Epithelial cell of proximal tubule (primary cell): ENCODE data around the gene TMEM115. TPM values are rescaled to one million over a fixed set of nuclear protein-coding genes. Genes with fewer than 3 reads are reported as not detected.

Experiments
- DNase-seq: peaks from one replicate; pipeline ENCODE4 v3.0.0-alpha.2; 2011; ENCODE audit warnings: low read depth
- H3K4me3 ChIP-seq: 2 replicates; pipeline ENCODE4 v1.5.1; 2011; ENCODE audit warnings: low read depth, mild to moderate bottlenecking, low read length
- total RNA-seq: library from RNA; depleted of rRNA; stranded (reverse); fragments of >200 nt; gene quantifications from 2 replicates; pipeline ENCODE4 v1.2.3, GENCODE V29; 2015
- TF ChIP-seq, protein P1 (sequence below): conservative IDR thresholded peaks from 2 replicates; pipeline ENCODE4 v1.5.1; 2012; ENCODE audit warnings: low read depth, mild to moderate bottlenecking, low read length

Gene TMEM115
- total RNA-seq, 1 donor from 2014 or later, result 54.6 TPM

DNA sequence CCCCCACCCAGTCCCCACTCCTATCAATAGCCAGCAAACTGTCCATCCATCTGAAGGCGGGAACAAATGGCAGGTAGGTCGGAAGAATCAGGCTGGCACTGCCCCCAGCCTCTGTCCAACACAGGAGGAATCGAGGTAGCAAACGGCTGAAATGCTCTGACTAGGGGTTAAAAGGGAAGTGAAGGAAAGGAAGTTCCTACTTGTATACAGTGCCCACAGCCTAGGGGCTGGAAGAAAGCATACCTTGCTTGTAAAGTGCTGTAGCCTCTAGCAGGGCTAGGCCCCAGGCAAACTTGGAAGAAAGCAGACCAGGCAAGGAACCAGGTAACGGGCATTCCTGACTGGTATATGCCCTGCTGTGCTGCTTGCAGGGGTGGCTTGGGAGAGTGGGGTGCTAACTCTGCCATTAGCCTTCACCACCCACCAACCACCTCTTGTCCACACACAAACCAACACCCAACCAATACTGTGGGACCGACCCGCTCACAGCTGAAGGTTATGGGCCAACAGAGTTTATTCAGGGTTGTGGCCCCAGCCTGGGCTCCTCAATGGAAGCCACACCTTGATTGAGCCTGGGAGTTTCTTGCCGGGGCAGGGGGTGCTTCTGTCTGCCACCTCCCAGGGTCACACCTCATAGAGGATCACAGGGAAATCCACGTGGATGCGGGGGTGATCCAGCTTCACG, 33.7 kb downstream of the TMEM115 start:
- no peak overlapping the region for H3K4me3 ChIP-seq
- DNase-seq, result no peak
- TF ChIP-seq, protein P1, sequence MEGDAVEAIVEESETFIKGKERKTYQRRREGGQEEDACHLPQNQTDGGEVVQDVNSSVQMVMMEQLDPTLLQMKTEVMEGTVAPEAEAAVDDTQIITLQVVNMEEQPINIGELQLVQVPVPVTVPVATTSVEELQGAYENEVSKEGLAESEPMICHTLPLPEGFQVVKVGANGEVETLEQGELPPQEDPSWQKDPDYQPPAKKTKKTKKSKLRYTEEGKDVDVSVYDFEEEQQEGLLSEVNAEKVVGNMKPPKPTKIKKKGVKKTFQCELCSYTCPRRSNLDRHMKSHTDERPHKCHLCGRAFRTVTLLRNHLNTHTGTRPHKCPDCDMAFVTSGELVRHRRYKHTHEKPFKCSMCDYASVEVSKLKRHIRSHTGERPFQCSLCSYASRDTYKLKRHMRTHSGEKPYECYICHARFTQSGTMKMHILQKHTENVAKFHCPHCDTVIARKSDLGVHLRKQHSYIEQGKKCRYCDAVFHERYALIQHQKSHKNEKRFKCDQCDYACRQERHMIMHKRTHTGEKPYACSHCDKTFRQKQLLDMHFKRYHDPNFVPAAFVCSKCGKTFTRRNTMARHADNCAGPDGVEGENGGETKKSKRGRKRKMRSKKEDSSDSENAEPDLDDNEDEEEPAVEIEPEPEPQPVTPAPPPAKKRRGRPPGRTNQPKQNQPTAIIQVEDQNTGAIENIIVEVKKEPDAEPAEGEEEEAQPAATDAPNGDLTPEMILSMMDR, result no peak

DNA sequence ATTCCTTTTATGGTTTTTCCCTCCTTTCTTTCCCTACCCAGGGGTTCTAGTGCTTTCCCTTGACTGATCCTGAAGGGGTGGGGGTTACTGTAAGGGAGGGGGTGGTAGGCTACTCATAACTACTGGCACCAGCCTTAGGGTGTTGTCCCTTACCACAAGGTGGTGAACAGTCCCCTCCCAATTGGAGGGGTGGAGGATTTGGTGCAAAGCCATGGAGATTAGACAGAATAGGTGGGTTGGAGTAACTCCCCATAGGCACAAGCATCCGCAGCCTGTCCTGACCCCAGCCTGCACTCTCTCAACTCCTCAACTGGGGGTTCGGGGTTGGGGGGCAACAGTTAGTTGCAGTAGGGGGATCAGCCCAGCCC, 34.2 kb downstream of the TMEM115 start:
- H3K4me3 ChIP-seq, result no peak overlapping the region
- DNase-seq, result no peak
- TF ChIP-seq, protein P1, result no peak

DNA sequence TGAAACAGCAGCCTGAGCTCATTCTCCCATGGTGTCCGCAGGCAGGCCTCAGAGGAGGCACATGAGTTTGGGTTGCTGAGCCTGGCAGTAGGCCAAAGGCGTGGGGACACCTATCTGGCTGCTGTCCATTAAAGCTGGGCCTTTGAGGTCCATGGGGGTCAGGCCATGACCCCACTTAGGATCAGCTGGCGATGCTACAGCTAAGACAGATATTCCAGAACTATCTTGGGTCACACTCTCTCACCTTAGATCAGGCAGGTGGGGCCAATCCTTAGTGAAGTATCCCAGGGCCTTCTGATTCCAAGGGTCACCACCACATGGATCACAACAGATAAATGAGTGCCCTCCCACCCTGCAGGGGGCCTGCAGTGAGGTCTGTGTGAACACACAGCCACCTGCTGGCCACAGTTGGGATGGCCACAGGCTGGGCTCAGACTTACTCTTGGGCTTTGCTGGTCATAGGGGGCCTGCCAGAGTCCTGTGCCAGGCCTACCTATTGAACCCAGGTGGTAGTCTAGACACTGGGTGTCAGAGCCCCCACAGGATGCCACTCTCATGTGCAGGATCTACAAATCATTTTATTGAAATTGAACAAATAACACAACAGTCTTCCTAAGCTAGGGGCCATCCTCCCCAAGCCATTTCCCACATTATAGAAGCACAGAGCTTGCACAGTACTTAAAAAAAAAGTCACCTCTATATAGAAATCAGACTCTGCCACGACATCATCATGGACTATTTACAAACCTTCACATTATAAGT, 34.8 kb downstream of the TMEM115 start:
- TF ChIP-seq, protein P1, result peak; percentile 90
- no peak overlapping the region for H3K4me3 ChIP-seq
- DNase-seq, result no peak

GRCh38 chr3:50323614-50324199, 35.6 kb downstream of the TMEM115 start:
- TF ChIP-seq, protein P1, result no peak
- no peak overlapping the region for H3K4me3 ChIP-seq
- no peak for DNase-seq

DNA sequence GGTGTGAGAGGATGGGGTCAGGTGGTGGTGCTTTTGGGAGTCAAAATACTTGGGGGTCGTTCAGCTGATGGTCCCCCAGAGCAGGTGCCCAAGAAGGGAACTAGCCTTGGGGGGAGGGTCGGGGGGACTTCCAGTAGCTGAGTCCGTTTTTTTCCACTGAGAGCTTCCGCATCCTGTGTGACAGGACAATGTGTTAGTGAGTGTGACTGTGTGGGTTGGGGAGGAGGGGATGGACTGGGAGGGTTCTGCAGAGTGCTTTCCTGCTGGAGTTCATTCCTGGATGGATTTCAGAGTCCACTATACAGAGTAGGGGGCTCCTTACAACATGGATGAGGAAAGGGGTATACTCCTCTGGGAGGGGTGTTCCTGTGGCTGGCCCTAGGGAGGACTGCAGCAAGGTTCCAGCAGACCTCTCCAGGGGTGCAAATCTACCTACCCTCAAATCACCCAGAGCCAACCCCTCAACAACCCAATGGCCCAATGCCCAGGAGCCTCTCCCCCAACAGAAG, 36.2 kb downstream of the TMEM115 start:
- DNase-seq, result no peak
- H3K4me3 ChIP-seq, result no peak overlapping the region
- TF ChIP-seq, protein P1, result no peak

DNA sequence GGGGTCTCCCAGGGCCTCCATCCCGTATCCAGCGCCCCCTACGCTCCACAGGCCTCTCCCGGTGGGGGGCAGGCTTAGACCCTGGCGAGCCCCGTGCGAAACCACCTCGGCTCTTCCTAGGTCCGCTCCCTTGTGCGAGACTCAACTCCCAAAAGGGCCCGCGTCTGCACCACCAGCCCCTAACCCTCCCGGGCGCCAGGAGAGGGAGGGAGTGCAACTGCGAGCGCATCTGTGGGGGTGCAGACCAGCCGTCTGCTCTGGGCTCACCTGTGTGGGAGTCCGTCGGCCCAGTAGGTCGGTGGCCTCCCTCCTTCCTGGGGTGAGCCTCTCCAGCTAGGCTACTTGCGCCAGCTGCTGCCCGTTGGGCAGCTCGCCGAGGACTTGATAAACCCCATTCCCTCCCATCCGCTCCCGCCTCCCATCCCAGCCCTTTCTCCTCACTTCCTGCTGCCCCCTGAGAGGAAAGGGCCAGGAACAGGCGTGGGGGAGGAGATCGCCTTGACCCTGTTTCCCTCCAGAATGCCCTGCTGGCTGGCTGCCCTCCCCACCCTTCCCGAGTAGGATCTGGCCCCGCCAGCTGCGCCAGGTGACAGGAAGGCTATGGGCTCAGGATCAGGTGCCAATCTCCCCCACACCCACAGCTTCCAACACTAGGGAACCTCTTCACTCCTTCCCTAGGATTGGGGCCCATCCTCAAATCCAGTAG, 36.8 kb downstream of the TMEM115 start, which contains the start of gene HYAL2:
Gene HYAL2, minus strand, starts transcription at position 360 of the 706 bp plus-strand sequence. CDS start 2,256 bp downstream, outside the sequence.
- DNase-seq, result no peak
- TF ChIP-seq, protein P1, result no peak
- H3K4me3 ChIP-seq, result peak within 1 kb of the TSS; percentile 89
